Measurements from ENCODE around the gene AGPAT3.

The AGPAT3 gene

DNA sequence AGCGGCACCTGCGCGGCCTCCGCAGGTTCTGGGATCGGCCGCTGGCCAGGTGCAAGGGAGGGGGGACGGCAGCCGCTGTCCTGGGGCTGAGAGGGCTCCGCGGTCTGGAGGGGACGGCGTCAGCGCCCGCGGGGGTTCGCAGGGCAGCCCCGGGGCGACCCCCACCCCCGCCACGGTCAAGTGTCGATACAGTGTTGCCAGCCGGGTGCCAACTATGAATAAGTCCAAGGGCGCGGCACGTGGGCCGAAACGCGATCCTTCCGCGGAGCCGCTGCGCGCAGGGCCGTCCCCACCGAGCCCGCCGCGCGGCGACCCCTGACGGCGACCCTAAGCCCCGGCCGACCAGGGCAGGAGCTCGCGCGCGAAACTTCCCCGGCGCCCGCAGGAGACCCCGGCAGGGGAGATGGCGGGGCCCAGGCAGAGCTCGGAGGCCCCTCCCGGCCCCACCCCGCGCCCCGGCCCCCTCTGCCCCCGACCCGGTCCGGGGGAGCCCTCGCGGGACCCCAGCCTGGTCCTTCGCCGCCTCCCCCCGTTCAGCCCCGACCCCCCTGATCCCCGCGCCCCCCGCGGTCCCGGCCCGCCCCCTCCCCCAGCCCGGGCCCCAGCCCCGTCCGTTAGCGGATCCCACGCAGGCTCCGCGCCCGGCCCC lies 586 bp upstream of the AGPAT3 start:
- H3K4me3 ChIP-seq (replicated peaks in 1 of 2; ENCODE audit: low read depth in 2 of 2, low read length in 2 of 2) = peak overlapping the region; percentile 31 to 63
- no peak for TF ChIP-seq CTCF (IDR thresholded peaks at IDR 0.05; ENCODE audit: low read depth, low read length)
- peak; percentile 9 to 31 for DNase-seq (ENCODE audit: low read depth in 2 of 2)

DNA sequence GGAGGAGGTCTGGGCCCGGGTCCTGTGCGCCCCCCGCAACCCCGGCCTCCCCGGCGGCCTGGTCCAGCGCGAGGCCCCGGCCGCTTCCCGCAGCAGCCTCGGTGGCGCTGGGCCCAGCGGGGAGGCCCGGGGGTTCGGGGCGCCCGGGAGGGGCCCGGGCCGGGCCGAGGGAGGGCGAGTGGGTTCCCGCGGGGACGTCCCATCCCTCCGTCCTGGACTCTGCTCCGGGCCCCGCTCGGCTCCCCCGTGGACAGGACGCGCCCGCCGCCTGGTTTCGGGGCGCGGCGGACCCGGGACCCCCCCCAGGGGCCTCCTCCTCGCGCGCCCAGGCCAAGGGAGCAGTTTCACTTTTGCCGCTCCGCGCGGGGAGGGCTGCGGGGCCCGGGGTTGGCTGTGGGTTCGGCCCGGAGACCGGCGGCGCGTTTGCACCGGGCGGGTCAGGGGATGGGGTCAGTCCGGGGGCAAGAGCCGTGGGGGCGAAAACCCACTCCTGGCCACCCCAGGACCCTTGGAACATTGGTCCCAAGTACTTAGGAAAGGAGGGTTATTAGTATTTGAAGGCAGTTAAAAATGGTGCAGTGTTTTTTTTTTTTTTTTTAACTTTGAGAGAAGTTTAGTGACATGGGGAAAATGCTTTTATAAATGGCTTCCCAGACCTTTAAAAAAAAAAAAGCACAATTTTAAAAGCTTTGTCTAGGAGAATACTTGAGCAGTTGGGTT lies 677 bp downstream of the AGPAT3 start:
- no peak for TF ChIP-seq CTCF (IDR thresholded peaks at IDR 0.05; ENCODE audit: low read depth, low read length)
- peak; percentile 20 to 29 for DNase-seq (ENCODE audit: low read depth in 2 of 2)
- peak overlapping the region; percentile 50 to 63 for H3K4me3 ChIP-seq (replicated peaks in 1 of 2; ENCODE audit: low read depth in 2 of 2, low read length in 2 of 2)

GRCh38 chr21:43866260-43866629 lies 1.2 kb downstream of the AGPAT3 start:
- peak; percentile 40 to 52 for DNase-seq (ENCODE audit: low read depth in 2 of 2)
- TF ChIP-seq CTCF (IDR thresholded peaks at IDR 0.05; ENCODE audit: low read depth, low read length) = no peak
- H3K4me3 ChIP-seq (replicated peaks in 1 of 2; ENCODE audit: low read depth in 2 of 2, low read length in 2 of 2) = peak overlapping the region; percentile 50 to 63

- peak overlapping the region; percentile 50 to 63 for H3K4me3 ChIP-seq (replicated peaks in 1 of 2; ENCODE audit: low read depth in 2 of 2, low read length in 2 of 2)
- DNase-seq (ENCODE audit: low read depth in 2 of 2) = peak in 1 of 2 donors; percentile 9
- TF ChIP-seq CTCF (IDR thresholded peaks at IDR 0.05; ENCODE audit: low read depth, low read length) = no peak
These were observed 1.8 kb downstream of the AGPAT3 start for GRCh38 chr21:43866659-43867331.

GRCh38 chr21:43867332-43867703 lies 2.3 kb downstream of the AGPAT3 start:
- H3K4me3 ChIP-seq (replicated peaks in 1 of 2; ENCODE audit: low read depth in 2 of 2, low read length in 2 of 2) = no peak overlapping the region
- DNase-seq (ENCODE audit: low read depth in 2 of 2) = no peak
- no peak for TF ChIP-seq CTCF (IDR thresholded peaks at IDR 0.05; ENCODE audit: low read depth, low read length)

GRCh38 chr21:43867948-43868347 lies 2.9 kb downstream of the AGPAT3 start:
- no peak for TF ChIP-seq CTCF (IDR thresholded peaks at IDR 0.05; ENCODE audit: low read depth, low read length)
- DNase-seq (ENCODE audit: low read depth in 2 of 2) = no peak
- H3K4me3 ChIP-seq (replicated peaks in 1 of 2; ENCODE audit: low read depth in 2 of 2, low read length in 2 of 2) = no peak overlapping the region
